T follicular helper cell (primary cell): ENCODE data around the gene C1QTNF8.
A peak's percentile ranks its signal among the peaks of the same experiment; 100 is the strongest.

ENCODE experiments used
- DNase-seq: peaks from one replicate; pipeline ENCODE4 v3.0.0-alpha.2; 2020; ENCODE audit warnings: low read depth

C1QTNF8 gene

GRCh38 chr16:1060416-1061340, 35.4 kb downstream of the C1QTNF8 start:
- DNase-seq, result no peak

- no peak for DNase-seq
Observed at GRCh38 chr16:1059310-1059709, 36.7 kb downstream of the C1QTNF8 start.

- no peak for DNase-seq
Observed at GRCh38 chr16:1058216-1058615, 37.8 kb downstream of the C1QTNF8 start.

- peak; percentile 40 for DNase-seq
Observed at GRCh38 chr16:1057252-1057932, 38.7 kb downstream of the C1QTNF8 start.

- DNase-seq, result no peak
Observed at GRCh38 chr16:1056196-1056595, 39.8 kb downstream of the C1QTNF8 start.

GRCh38 chr16:1055557-1055924, 40.5 kb downstream of the C1QTNF8 start:
- no peak for DNase-seq

GRCh38 chr16:1054660-1055556, 41.1 kb downstream of the C1QTNF8 start:
- no peak for DNase-seq

GRCh38 chr16:1053700-1054368, 42.2 kb downstream of the C1QTNF8 start:
- no peak for DNase-seq

- DNase-seq, result no peak
Observed at GRCh38 chr16:1053121-1053521, 42.9 kb downstream of the C1QTNF8 start.

GRCh38 chr16:1052721-1053120, 43.3 kb downstream of the C1QTNF8 start:
- DNase-seq, result no peak

- DNase-seq, result no peak
Observed at GRCh38 chr16:1051446-1051845, 44.6 kb downstream of the C1QTNF8 start.

GRCh38 chr16:1050921-1051320, 45.1 kb downstream of the C1QTNF8 start:
- no peak for DNase-seq

GRCh38 chr16:1050516-1050915, 45.5 kb downstream of the C1QTNF8 start:
- DNase-seq, result no peak

- no peak for DNase-seq
Observed at GRCh38 chr16:1049976-1050247, 46.1 kb downstream of the C1QTNF8 start.

GRCh38 chr16:1049113-1049975, 46.7 kb downstream of the C1QTNF8 start:
- no peak for DNase-seq

GRCh38 chr16:1048442-1049112, 47.5 kb downstream of the C1QTNF8 start:
- DNase-seq, result no peak

- DNase-seq, result no peak
Observed at GRCh38 chr16:1047801-1048200, 48.2 kb downstream of the C1QTNF8 start.

GRCh38 chr16:1047123-1047522, 48.9 kb downstream of the C1QTNF8 start:
- DNase-seq, result no peak

- DNase-seq, result no peak
Observed at GRCh38 chr16:1045993-1046911, 49.8 kb downstream of the C1QTNF8 start.
